Ovary (tissue), 9 donors: ENCODE measurements around the gene MYO1H. TPM values are rescaled to one million over a fixed set of nuclear protein-coding genes. Genes with fewer than 3 reads are reported as not detected.

Source experiments
- DNase-seq, 5 donors: peaks; one replicate each; pipeline ENCODE4 v3.0.0-alpha.2; 2019 to 2020
- H3K27ac ChIP-seq, 2 donors: fragments of 200-600 bp; one replicate each; pipeline versions ENCODE4 v1.5.1 to v1.8.0; 2019 to 2022
- H3K27me3 ChIP-seq: fragments of 200-600 bp; one replicate; pipeline ENCODE4 v1.8.0; 2022
- H3K36me3 ChIP-seq: fragments of 200-600 bp; sonication (generic); one replicate; pipeline ENCODE4 v1.5.1; 2019
- H3K4me1 ChIP-seq: one replicate; pipeline ENCODE4 v1.8.1; 2013; ENCODE audit warnings: mild to moderate bottlenecking, moderate library complexity; ENCODE audit not compliant: insufficient read depth
- H3K4me3 ChIP-seq: fragments of 200-600 bp; sonication (generic); one replicate; pipeline ENCODE4 v1.5.1; 2017
- H3K9me3 ChIP-seq, 2 donors: fragments of 200-600 bp in 1 of 2; sonication (generic) in 1 of 2; one replicate each; pipeline versions ENCODE4 v1.5.1 to v1.8.1; 2013 to 2019; ENCODE audit warnings: mild to moderate bottlenecking in 1 of 2, moderate library complexity in 1 of 2
- CTCF ChIP-seq, 3 donors: fragments of 450-650 bp in 2 of 3; fragments of 200-600 bp in 1 of 3; IDR thresholded peaks; one replicate each; pipeline versions ENCODE4 v1.5.1 to v1.8.0; 2016 to 2022; ENCODE audit warnings: antibody characterized with exemption in 3 of 3, mild to moderate bottlenecking in 1 of 3
- EP300 ChIP-seq: sonication (generic); formaldehyde crosslinking; IDR thresholded peaks from one replicate; pipeline ENCODE4 v1.6.1; 2017; ENCODE audit warnings: antibody characterized with exemption
- POLR2A ChIP-seq: fragments of 450-650 bp; IDR thresholded peaks from one replicate; pipeline ENCODE4 v1.6.1; 2017; ENCODE audit warnings: antibody characterized with exemption, mild to moderate bottlenecking, moderate library complexity
- WGBS, 3 donors: extraction: QIAGEN DNeasy Blood & Tissue Kit in 1 of 3; methylation state at CpG; one replicate each; pipeline versions ENCODE4 v1.1.5 to v1.1.7; 2013 to 2017; 5-methylcytosine and 5-hydroxymethylcytosine counted together
- intact Hi-C, 4 donors: fragments of 100-400 bp; cut with DNase I; formaldehyde crosslinking; loops; one replicate each; pipeline versions ENCODE4 v1.11.0 to v1.15.1; 2022 to 2023
- polyA plus RNA-seq, 2 donors: library from polyadenylated mRNA; stranded (reverse); fragments of 200-250 nt in 1 of 2; fragments of 350-450 nt in 1 of 2; fragmentation: Illumina TruSeq in 1 of 2; extraction: RNeasy Lipid Tissue Mini Kit (QIAGEN cat#74804) in 1 of 2; gene quantifications; one replicate each; pipeline ENCODE4 v1.2.3, GENCODE V29; 2013 to 2014
- total RNA-seq, 7 donors: library from RNA; depleted of rRNA in 2 of 7; stranded (reverse); fragments of >200 nt in 2 of 7; fragmentation: NEBNext Ultra II Directional in 3 of 7; extraction: Animal tissue kit (Norgen Biotek cat#: 25700) in 3 of 7; gene quantifications; one replicate each; pipeline versions ENCODE4 v1.1.0 to v1.2.4, GENCODE V29; 2016 to 2023
- donor health status: DM: no; HTN: no; CAD: no; lungs with moderate emphysema.
- donor health status: DM: no; HTN: no; CAD: no.
- donor health status: Bipolar disorder and iron deficiency.
- donor health status: DM: yes; HTN: yes; CAD: no.
- donor health status: DM: no; HTN: no; CAD: no.
- donor health status: DM: yes; HTN: yes; CAD: no.

MYO1H gene
- total and polyA plus RNA-seq, 9 donors, result 0.12 to 0.34 (median 0.12) TPM; not detected in 6

GRCh38 chr12:109445191-109445609 is 97.5 kb downstream of the MYO1H start:
- H3K27ac ChIP-seq, result no peak overlapping the region
- 77 to 92% (median 82%) methylated on average over 2 of the region's 2 CpGs for WGBS, 3 donors
- H3K36me3 ChIP-seq, result no peaks in the 10 kb centered on the region

GRCh38 chr12:109446869-109447268 is 99.2 kb downstream of the MYO1H start:
- DNase-seq, result no peak
- Histone ChIP-seq H3K9me3 (no peaks in the 10 kb centered on the region), H3K27me3 (no peaks in the 10 kb centered on the region), H3K36me3 (no peaks in the 10 kb centered on the region), H3K4me1 (no peaks in the 10 kb centered on the region), H3K4me3 (no peak overlapping the region), H3K27ac (no peak overlapping the region)
- WGBS, 3 donors, result 79 to 83% (median 79%) methylated on average over 8 of the region's 8 CpGs
- TF ChIP-seq EP300 (no peak), CTCF (IDR thresholded peaks at IDR 0.05) (no peak), POLR2A (no peak)
- intact Hi-C loops, result no loop called here

More at GRCh38 chr12:109445191-109445609, 97.5 kb downstream of the MYO1H start:
- DNase-seq, result no peak
- Histone ChIP-seq H3K27me3 (no peaks in the 10 kb centered on the region), H3K4me1 (no peaks in the 10 kb centered on the region), H3K9me3 (no peaks in the 10 kb centered on the region), H3K4me3 (no peak overlapping the region)
- intact Hi-C loops, result no loop called here
- TF ChIP-seq CTCF (IDR thresholded peaks at IDR 0.05), result no peak
- TF ChIP-seq POLR2A, result no peak
- no peak for TF ChIP-seq EP300

- no peaks in the 10 kb centered on the region for H3K36me3 ChIP-seq
- H3K9me3 ChIP-seq, result no peaks in the 10 kb centered on the region
- no peak overlapping the region for H3K27ac ChIP-seq
- no peak for DNase-seq
- TF ChIP-seq POLR2A, result no peak
- no peak for TF ChIP-seq EP300
- TF ChIP-seq CTCF (IDR thresholded peaks at IDR 0.05), result no peak
- no peak overlapping the region for H3K4me3 ChIP-seq
- WGBS, 3 donors, result 72 to 83% (median 77%) methylated on average over 9 of the region's 9 CpGs
- intact Hi-C loops, result no loop called here
- no peaks in the 10 kb centered on the region for H3K4me1 ChIP-seq
- no peaks in the 10 kb centered on the region for H3K27me3 ChIP-seq
Observed at GRCh38 chr12:109447482-109447881, 99.8 kb downstream of the MYO1H start.

- H3K27ac ChIP-seq, result no peak overlapping the region
- 67 to 86% (median 72%) methylated on average over 5 of the region's 5 CpGs for WGBS, 3 donors
- H3K27me3 ChIP-seq, result no peaks in the 10 kb centered on the region
- TF ChIP-seq EP300 (no peak), CTCF (IDR thresholded peaks at IDR 0.05) (no peak), POLR2A (no peak)
- H3K36me3 ChIP-seq, result no peaks in the 10 kb centered on the region
- no peak overlapping the region for H3K4me3 ChIP-seq
- DNase-seq, result no peak
- intact Hi-C loops, result no loop called here
- H3K9me3 ChIP-seq, result no peaks in the 10 kb centered on the region
- no peaks in the 10 kb centered on the region for H3K4me1 ChIP-seq
Observed at GRCh38 chr12:109448272-109448671, 100.6 kb downstream of the MYO1H start.
